ENCODE measurements around the gene WARS2.

The WARS2 gene

GRCh38 chr1:119083479-119083878 is 57.0 kb downstream of the WARS2 start:
- no peak overlapping the region for H3K4me3 ChIP-seq (replicated peaks; ENCODE audit: low read depth, low read length)

GRCh38 chr1:119081700-119082099 is 58.8 kb downstream of the WARS2 start:
- no peak overlapping the region for H3K4me3 ChIP-seq (replicated peaks; ENCODE audit: low read depth, low read length)
- no peaks in the 10 kb centered on the region for H3K36me3 ChIP-seq (ENCODE audit: control insufficient read depth, insufficient read depth, low read length)
- DNase-seq (ENCODE audit: extremely low read depth, insufficient read length): no peak
- TF ChIP-seq CTCF (IDR thresholded peaks at IDR 0.05; ENCODE audit: insufficient read depth, low read length, poor library complexity, severe bottlenecking): no peak
- no peaks in the 10 kb centered on the region for H3K27me3 ChIP-seq (replicated peaks; ENCODE audit: control insufficient read depth, insufficient read depth, low read length)

More at GRCh38 chr1:119083479-119083878, 57.0 kb downstream of the WARS2 start:
- TF ChIP-seq CTCF (IDR thresholded peaks at IDR 0.05; ENCODE audit: insufficient read depth, low read length, poor library complexity, severe bottlenecking): no peak
- no peaks in the 10 kb centered on the region for H3K27me3 ChIP-seq (replicated peaks; ENCODE audit: control insufficient read depth, insufficient read depth, low read length)
- H3K36me3 ChIP-seq (ENCODE audit: control insufficient read depth, insufficient read depth, low read length): no peaks in the 10 kb centered on the region
- no peak for DNase-seq (ENCODE audit: extremely low read depth, insufficient read length)

GRCh38 chr1:119081267-119081666 is 59.2 kb downstream of the WARS2 start:
- Histone ChIP-seq H3K36me3 (ENCODE audit: control insufficient read depth, insufficient read depth, low read length) (no peaks in the 10 kb centered on the region), H3K4me3 (replicated peaks; ENCODE audit: low read depth, low read length) (no peak overlapping the region), H3K27me3 (replicated peaks; ENCODE audit: control insufficient read depth, insufficient read depth, low read length) (no peaks in the 10 kb centered on the region)
- no peak for TF ChIP-seq CTCF (IDR thresholded peaks at IDR 0.05; ENCODE audit: insufficient read depth, low read length, poor library complexity, severe bottlenecking)
- DNase-seq (ENCODE audit: extremely low read depth, insufficient read length): no peak

GRCh38 chr1:119080586-119080985 is 59.9 kb downstream of the WARS2 start:
- no peak for DNase-seq (ENCODE audit: extremely low read depth, insufficient read length)
- TF ChIP-seq CTCF (IDR thresholded peaks at IDR 0.05; ENCODE audit: insufficient read depth, low read length, poor library complexity, severe bottlenecking): no peak
- Histone ChIP-seq H3K27me3 (replicated peaks; ENCODE audit: control insufficient read depth, insufficient read depth, low read length) (no peaks in the 10 kb centered on the region), H3K36me3 (ENCODE audit: control insufficient read depth, insufficient read depth, low read length) (no peaks in the 10 kb centered on the region), H3K4me3 (replicated peaks; ENCODE audit: low read depth, low read length) (no peak overlapping the region)

GRCh38 chr1:119079881-119080280 is 60.6 kb downstream of the WARS2 start:
- TF ChIP-seq CTCF (IDR thresholded peaks at IDR 0.05; ENCODE audit: insufficient read depth, low read length, poor library complexity, severe bottlenecking): no peak
- DNase-seq (ENCODE audit: extremely low read depth, insufficient read length): no peak
- no peak overlapping the region for H3K4me3 ChIP-seq (replicated peaks; ENCODE audit: low read depth, low read length)
- H3K27me3 ChIP-seq (replicated peaks; ENCODE audit: control insufficient read depth, insufficient read depth, low read length): no peaks in the 10 kb centered on the region
- no peaks in the 10 kb centered on the region for H3K36me3 ChIP-seq (ENCODE audit: control insufficient read depth, insufficient read depth, low read length)

GRCh38 chr1:119075614-119076013 is 64.8 kb downstream of the WARS2 start:
- Histone ChIP-seq H3K4me3 (replicated peaks; ENCODE audit: low read depth, low read length) (no peak overlapping the region), H3K27me3 (replicated peaks; ENCODE audit: control insufficient read depth, insufficient read depth, low read length) (no peaks in the 10 kb centered on the region), H3K36me3 (ENCODE audit: control insufficient read depth, insufficient read depth, low read length) (no peaks in the 10 kb centered on the region)
- no peak for DNase-seq (ENCODE audit: extremely low read depth, insufficient read length)
- TF ChIP-seq CTCF (IDR thresholded peaks at IDR 0.05; ENCODE audit: insufficient read depth, low read length, poor library complexity, severe bottlenecking): no peak

Measured in GM06990 (cell line).